Measurements from ENCODE around the gene TMEM11. TPM values are rescaled to one million over a fixed set of nuclear protein-coding genes. Genes with fewer than 3 reads are reported as not detected.

Gene TMEM11
- total and polyA plus RNA-seq, 4 donors, result 9.3 to 20.8 (median 11.6) TPM

DNA sequence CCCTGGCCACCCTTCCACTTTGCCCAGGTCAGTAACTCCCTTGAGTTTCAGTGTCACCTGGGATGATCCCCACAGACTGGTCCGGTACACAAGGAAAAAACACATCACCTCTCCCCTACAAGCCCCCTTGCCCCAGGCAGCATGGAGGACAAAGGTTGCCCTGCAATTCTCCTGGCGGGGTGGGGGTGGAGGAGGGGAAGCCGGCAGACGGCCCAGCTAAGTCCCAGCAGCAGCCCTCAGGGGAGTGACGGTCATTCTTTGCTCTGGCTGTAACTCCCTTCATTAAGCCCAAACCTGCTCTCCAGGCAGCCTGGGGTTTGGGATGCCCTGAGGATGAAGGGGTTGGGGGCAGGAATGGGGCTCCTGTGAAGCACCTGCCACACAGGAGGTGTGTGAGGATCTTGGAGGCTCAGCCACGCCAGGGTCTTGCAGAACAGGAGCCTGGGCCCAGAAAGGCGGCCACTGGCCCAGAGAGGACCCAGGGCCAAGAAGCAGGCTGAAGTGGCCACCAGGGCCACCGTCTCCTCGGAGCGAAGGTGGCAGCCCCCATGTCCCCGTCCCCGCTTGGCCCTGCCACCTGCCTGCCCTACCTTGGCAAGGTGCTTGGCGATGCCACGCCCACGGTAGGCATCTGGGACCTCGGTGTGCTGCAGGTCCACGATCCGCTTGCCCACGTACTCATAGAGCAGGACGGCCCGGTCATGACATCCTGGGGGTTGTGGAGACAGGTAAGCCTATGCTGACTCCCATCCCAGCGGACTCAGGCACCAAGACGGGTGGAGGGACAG lies 29.7 kb upstream of the TMEM11 start (continued):
- TF ChIP-seq, protein P1, sequence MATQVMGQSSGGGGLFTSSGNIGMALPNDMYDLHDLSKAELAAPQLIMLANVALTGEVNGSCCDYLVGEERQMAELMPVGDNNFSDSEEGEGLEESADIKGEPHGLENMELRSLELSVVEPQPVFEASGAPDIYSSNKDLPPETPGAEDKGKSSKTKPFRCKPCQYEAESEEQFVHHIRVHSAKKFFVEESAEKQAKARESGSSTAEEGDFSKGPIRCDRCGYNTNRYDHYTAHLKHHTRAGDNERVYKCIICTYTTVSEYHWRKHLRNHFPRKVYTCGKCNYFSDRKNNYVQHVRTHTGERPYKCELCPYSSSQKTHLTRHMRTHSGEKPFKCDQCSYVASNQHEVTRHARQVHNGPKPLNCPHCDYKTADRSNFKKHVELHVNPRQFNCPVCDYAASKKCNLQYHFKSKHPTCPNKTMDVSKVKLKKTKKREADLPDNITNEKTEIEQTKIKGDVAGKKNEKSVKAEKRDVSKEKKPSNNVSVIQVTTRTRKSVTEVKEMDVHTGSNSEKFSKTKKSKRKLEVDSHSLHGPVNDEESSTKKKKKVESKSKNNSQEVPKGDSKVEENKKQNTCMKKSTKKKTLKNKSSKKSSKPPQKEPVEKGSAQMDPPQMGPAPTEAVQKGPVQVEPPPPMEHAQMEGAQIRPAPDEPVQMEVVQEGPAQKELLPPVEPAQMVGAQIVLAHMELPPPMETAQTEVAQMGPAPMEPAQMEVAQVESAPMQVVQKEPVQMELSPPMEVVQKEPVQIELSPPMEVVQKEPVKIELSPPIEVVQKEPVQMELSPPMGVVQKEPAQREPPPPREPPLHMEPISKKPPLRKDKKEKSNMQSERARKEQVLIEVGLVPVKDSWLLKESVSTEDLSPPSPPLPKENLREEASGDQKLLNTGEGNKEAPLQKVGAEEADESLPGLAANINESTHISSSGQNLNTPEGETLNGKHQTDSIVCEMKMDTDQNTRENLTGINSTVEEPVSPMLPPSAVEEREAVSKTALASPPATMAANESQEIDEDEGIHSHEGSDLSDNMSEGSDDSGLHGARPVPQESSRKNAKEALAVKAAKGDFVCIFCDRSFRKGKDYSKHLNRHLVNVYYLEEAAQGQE (IDR thresholded peaks at IDR 0.05), result no peak
- TF ChIP-seq, protein P2, sequence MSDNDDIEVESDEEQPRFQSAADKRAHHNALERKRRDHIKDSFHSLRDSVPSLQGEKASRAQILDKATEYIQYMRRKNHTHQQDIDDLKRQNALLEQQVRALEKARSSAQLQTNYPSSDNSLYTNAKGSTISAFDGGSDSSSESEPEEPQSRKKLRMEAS (IDR thresholded peaks at IDR 0.05), result no peak

DNA sequence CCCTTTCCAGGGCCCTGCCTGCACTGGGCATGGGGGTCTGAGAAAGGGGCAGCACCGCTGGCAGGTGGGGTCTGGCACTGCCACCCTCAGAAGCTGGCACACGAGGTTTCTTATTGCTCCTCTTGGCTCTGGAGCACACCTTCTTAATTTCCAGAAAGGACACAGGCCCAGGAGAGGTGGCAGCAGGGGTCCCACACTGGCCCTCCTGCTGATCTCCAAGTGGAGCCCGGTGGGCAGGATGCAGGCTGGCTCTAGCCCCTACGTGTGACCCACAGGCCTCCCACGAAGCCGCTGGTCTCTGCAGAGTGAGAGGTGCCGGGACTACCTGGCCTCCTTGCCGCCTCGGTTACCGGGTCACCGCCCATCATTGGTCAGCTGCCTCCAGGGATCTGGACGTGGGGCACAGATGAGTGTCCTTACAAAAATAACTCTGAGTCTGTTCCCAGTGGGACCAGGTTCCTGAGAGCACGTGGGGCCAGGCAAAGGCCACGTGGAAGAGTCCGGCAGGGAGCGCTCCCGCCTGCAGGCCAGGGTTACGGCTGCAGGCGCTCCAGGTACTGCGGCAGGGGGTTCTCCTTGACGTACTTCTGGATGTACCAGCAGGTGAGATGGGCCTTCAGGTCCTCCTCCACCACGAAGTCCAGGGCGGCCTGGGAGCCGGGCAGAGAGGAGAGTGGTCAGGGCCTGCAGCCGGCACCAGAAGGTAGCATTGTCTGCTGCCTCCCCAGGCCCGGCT lies 29.0 kb upstream of the TMEM11 start:
- Histone ChIP-seq H3K4me1 (ENCODE audit: control insufficient read depth in 4 of 4, insufficient read depth in 4 of 4, low read length in 3 of 4) (peaks cover 0 to 5% (median 2%) of the 10 kb centered on the region in 4 donors), H3K27ac (ENCODE audit: low read depth in 1 of 2, low read length in 2 of 2) (no peak overlapping the region), H3K27me3 (ENCODE audit: control insufficient read depth in 4 of 4, insufficient read depth in 4 of 4, low read length in 3 of 4) (no peaks in the 10 kb centered on the region), H3K9me3 (ENCODE audit: control insufficient read depth in 4 of 4, low read length in 3 of 4) (no peaks in the 10 kb centered on the region), H3K4me3 (ENCODE audit: low read depth in 1 of 3, low read length in 3 of 3) (no peak overlapping the region), H3K9ac (ENCODE audit: low read depth in 1 of 2, low read length in 2 of 2) (no peak overlapping the region), H3K36me3 (ENCODE audit: control insufficient read depth in 4 of 4, insufficient read depth in 3 of 4, low read depth in 1 of 4, low read length in 3 of 4) (peaks cover 0 to 5% (median 0%) of the 10 kb centered on the region in 4 donors)
- TF ChIP-seq EGR1 (IDR thresholded peaks at IDR 0.05; ENCODE audit: low read depth in 2 of 2) (no peak), JUND (IDR thresholded peaks at IDR 0.05) (no peak), HNF4A (conservative IDR thresholded peaks at IDR 0.05) (no peak), FOXA1 (IDR thresholded peaks at IDR 0.05) (no peak), NR2F2 (IDR thresholded peaks at IDR 0.05) (no peak), RAD21 (IDR thresholded peaks at IDR 0.05) (no peak)
- TF ChIP-seq, protein P3, sequence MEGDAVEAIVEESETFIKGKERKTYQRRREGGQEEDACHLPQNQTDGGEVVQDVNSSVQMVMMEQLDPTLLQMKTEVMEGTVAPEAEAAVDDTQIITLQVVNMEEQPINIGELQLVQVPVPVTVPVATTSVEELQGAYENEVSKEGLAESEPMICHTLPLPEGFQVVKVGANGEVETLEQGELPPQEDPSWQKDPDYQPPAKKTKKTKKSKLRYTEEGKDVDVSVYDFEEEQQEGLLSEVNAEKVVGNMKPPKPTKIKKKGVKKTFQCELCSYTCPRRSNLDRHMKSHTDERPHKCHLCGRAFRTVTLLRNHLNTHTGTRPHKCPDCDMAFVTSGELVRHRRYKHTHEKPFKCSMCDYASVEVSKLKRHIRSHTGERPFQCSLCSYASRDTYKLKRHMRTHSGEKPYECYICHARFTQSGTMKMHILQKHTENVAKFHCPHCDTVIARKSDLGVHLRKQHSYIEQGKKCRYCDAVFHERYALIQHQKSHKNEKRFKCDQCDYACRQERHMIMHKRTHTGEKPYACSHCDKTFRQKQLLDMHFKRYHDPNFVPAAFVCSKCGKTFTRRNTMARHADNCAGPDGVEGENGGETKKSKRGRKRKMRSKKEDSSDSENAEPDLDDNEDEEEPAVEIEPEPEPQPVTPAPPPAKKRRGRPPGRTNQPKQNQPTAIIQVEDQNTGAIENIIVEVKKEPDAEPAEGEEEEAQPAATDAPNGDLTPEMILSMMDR (IDR thresholded peaks at IDR 0.05; ENCODE audit: low read depth, low read length, missing input control), result no peak
- TF ChIP-seq, protein P4, sequence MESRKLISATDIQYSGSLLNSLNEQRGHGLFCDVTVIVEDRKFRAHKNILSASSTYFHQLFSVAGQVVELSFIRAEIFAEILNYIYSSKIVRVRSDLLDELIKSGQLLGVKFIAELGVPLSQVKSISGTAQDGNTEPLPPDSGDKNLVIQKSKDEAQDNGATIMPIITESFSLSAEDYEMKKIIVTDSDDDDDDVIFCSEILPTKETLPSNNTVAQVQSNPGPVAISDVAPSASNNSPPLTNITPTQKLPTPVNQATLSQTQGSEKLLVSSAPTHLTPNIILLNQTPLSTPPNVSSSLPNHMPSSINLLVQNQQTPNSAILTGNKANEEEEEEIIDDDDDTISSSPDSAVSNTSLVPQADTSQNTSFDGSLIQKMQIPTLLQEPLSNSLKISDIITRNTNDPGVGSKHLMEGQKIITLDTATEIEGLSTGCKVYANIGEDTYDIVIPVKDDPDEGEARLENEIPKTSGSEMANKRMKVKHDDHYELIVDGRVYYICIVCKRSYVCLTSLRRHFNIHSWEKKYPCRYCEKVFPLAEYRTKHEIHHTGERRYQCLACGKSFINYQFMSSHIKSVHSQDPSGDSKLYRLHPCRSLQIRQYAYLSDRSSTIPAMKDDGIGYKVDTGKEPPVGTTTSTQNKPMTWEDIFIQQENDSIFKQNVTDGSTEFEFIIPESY (IDR thresholded peaks at IDR 0.05), result no peak
- TF ChIP-seq, protein P2 (IDR thresholded peaks at IDR 0.05), result no peak
- WGBS, result 91% methylated on average over 26 of the region's 26 CpGs
- no peak for DNase-seq (ENCODE audit: low spot score)

Measured in liver (tissue), 9 donors.